Measurements from ENCODE around the gene AXIN2.
"Not testable (repeated sequence)": the region's sequence is repeated elsewhere in the genome, so short reads cannot be mapped to it uniquely, and the experiment has no call there.

The AXIN2 gene

DNA sequence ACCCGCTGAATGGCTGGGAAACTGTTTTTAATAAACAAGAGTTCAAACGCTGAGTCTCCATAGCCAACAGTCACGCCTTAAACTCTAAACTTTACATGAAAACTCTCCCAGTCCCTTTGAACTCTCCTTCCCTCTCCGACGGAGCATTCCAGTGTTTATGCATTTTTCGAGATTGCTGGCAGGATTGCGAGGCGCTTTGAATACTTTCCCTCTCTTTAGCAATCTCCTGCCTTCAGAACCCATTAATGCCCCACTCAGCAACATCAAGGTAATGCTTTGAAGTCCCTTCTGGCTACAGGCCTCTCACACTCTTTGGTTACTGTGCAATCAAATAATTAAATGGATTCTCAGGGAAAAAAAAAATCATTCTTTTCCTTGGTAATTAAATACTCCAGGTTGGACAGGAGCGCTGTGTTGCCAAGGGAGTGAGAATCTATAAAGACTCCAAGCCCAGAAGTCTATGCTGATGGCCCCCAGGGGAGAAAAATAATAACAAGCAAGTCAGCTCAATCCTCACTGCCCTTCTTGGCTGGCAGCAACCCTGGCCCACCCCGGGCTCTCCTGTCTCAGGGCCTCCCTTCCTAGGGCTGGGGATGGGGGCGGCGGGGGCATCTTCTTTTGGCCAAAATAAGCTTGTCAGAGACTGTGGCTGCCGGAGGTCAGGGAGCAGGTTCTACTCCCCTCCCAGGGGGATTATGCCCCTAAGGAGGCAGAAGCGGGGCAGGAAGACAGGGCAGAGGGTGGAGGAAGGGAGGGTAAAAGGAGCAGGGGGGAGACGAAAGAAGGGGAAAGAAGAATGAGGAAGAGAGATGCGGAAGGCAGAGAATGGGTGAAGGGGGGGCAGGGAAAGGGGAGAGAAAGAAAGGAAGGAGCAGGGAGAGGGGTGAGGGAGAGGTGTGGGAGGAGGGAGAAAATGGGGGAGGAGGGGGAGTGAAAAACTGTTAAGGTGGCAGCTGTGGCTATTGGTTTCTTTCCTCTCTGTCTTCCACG is 45.2 kb downstream of the AXIN2 start:
- DNase-seq, result no peak

DNA sequence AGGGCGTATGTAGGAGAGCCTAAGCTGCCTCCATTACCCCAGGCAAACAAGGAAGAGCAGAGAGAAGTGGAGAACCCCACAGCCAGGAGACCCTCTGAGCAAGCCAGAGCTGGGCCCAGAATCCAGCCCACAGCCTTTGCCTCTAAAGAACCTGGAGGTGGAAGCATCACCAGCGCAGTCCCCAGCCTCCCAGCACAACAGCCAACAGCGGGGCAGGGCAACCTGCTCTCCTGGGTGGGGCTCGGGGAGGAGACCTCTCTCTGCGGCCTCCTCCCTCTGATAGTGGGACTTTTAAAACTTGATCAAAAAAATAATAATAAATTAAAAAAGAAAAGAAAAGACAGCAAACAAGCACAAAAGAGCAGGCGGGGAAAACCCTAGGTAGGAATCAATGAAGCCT is 45.9 kb downstream of the AXIN2 start:
- no peak for DNase-seq

DNA sequence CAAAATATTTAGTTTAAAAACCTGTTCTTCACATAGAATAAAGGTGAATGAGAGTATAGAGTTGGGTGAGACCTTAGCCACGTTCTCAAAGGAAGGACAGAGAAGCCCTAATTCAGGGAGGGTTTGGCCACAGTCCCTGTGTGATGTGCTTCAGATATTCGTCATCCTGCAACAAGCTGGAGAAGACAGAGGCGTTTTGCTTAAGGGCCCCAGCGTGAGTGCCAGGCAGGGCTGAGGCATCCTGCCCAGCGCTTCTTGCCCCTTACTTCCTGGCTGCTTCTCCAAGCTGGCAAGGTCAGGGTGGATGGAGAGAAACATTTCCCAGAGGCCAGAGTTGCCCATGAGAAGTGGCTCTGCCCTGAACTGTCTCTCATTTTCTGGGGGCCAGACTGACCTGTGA is 46.9 kb downstream of the AXIN2 start:
- no peak for DNase-seq

DNA sequence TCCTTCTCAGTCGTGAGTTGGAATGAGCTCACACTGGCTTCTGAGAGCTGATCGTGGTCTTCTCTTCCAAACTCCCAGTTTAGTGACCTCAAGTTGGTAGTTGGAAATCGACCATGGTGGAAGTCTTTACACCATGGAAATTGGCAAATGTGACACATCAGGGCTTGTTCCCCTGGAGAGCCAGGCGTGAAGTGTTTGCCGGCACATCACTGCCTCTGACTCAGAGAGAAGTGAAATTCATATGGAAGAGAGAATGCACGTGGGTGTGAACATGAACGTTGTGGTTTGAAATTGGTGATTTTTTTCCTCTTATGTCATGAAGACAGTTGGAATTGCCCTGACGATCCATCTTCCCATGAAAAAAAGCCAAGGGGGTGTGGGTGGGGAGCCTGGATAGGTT is 47.4 kb downstream of the AXIN2 start:
- DNase-seq, result no peak

DNA sequence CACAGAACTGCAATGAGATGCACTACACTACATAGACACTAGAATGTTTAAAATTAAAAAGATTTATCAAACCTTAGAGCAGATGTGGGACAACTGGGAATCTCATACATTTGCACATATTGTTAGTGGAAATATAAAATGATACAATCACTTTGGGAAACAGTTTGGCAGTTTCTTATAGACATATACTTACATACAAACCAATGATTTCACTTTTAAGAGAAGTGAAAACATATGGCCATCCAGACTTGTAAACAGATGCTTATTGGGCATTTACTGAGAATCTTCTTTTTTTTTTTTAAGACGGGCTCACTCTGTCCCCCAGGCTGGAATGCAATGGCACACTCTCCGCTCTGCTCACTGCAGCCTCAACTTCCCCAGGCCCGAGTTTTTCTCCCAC is 50.1 kb downstream of the AXIN2 start:
- no peak for DNase-seq

DNA sequence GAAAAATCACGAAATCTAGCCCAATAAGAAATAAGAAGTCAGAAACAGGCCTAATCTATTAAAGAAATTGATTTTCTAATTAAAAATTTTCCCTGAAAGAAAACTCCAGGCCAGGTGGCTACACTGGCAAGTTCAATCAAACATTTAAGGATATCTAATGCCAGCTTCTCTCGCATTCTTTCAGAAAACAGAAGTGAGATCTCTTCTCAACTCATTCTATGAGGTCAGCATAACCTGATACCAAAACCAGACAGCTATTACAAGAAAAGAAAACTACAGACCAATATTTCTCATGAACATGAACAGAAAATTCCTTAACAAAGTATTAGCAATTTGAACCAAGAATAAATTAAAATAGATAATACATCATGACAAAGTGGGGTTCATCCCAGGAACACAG is 52.4 kb downstream of the AXIN2 start:
- no peak for DNase-seq

DNA sequence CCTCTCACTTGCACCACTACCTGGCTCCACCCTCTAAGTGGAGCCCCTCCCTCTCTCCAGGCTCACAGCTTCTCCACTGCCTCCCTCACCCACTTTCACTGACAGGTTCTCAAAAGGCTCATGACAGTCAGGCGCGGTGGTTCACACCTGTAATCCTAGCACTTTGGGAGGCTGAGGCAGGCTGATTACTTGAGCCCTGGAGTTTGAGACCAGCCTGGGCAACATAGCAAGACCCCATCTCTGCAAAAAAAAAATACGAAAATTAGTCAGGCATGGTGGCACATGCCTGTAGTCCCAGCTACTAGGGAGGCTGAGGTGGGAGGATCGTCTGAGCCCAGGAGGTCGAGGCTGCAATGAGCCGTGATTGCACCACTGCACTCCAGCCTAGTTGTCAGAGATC is 56.8 kb downstream of the AXIN2 start:
- DNase-seq, result not testable (repeated sequence)

DNA sequence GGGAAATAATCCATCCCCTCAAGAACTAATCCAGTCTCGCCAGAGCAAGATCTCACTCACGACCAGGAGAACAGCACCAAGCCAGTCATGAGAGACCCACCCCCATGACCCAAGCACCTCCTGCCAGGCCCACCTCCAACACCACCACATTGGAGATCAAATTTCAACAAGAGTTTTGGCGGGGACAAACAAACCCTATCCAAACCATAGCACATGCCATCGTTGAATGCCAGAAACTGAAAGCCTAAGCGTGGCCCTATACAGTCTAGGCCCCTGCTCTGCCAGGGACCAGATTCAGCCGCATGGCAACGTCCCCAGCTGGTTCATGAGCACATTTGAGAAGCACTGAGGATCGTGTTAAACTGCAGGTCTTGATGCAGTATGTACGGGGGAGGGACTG is 57.3 kb downstream of the AXIN2 start:
- DNase-seq, result no peak

DNA sequence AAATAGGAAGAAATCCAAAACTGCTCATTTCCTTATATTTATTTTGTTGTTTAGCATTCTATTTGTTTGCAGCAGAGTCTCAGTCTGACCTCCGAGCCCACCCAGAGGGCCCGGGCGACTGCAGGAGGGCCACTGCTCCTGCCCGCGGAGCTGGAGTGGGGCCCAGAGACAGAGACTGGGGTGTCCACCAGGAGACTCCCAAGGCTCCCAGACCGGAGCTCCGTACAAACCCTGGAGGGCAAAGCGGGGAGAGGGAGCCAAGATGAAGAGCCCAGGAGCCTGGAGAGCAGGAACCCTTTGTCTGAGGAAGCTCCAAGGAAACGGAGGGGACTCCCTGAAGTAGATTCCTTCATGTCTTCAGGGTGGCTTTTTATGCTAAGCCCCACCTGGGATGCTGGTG is 57.9 kb downstream of the AXIN2 start:
- no peak for DNase-seq

DNA sequence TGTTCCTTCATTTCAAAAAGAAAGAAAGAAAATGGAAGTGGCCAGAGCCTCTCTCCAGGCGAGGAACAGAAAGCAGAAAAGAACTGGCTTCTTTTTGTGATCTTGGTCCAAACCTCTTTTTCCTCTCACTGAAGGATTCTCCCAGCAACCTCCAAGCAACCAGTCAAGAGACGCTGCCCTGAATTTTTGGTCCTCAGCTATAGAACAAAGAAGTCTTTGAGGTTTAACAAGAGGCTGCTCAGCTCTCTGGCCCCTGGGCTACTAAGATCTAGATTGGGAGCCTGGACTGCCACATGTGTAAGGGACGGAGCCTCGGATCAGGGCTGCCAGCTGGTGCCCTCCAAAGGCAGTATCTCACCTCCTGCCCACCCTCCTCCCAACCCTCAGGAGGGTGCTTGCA is 62.6 kb downstream of the AXIN2 start:
- DNase-seq, result no peak

DNA sequence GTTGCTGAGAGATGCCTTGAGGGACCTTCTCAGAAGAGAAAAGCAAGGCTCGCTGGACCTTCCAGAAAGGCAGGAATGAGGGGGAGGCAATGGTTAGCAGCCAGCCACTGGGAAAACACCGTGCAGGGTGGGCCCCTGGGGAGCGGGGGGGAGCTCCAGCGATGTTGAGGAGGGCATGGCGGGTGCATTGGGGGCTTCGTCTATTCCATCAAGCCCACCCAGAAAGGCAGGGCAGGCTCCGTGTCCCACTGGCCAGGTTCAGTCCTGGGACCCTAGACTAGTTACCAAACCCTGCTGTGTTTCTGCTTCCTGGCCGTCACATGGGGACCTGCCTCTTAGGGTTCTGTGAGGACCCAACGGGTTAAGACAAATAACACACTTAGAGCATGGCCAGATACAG is 64.6 kb downstream of the AXIN2 start:
- no peak for DNase-seq

DNA sequence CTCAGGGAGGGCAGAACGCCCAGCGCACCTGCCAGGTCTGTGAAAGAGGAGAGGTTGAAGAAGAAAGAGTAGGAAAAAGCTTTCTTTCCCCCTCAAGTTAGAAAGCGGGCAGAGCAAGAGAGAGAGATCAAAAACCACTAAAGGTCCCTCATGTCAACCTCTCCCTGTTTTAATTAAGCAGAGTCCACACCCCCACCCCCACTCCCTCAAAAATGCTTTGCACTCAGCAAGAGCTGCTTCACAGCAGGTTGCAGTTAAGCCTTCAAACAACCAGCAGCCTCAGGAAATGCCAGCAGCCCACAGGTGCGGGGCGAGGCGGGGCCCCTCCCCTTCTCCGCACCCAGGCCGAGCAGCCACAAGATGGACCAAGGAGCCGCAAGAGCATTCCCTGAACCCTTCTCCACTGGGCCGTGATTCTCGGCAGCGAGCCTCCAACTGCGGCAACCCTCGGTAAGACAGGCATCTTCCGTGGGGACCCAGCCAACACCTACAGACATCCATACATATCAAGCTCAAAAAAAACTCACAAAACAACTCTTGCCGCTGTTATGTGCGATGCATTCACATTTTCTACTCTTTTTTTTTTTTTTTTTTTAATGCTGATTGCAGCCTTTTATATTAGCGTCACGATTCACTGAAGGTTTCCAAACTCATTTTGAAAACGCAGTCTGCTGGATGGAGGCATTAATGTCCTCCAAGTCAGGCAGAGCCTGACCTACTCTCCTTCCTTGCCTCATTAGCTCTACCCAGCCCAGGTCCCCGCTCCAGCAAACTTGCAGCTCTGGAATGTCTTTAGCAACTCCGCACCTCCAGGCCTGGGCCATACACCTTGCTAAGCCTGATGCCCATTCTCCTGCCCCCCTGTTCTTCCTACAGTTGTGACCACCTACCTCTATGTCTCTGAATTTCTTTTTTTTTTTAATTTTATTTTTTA is 66.1 kb downstream of the AXIN2 start:
- DNase-seq, result no peak

DNA sequence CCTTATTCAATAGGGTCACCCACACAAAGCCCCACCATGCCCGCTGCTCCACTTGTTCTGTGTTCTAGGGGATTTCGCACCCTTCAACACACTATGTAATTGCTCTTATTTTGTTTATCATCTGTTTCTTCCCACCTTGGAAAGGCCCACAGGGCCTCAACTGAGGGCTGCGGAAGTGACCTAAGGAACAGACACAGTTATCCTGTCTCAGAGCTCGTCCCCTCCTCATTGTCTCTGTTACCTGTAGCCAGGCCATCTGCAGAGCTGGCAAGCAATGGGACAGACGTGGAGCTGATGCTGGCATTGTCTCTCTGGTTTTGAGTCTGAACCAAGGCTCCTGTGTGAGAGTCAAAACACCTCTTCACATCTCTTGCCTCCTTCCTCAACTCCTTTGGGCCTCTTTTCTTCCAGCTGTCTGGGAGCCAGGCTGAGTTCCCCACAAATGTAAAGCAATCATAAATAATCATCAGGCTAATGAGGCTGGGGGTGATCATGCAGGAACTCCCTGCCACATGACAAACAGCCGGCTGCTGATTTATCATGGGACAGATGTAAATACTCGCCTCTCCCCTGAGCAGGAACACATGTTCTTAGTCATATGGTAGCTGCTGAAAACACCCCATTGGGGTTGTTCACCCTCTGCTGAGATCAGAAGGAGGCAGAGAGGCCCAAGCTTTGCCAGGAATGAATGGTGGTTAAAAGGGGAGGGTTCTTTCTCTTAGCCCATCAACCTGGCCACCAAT is 71.9 kb downstream of the AXIN2 start:
- DNase-seq, result no peak

DNA sequence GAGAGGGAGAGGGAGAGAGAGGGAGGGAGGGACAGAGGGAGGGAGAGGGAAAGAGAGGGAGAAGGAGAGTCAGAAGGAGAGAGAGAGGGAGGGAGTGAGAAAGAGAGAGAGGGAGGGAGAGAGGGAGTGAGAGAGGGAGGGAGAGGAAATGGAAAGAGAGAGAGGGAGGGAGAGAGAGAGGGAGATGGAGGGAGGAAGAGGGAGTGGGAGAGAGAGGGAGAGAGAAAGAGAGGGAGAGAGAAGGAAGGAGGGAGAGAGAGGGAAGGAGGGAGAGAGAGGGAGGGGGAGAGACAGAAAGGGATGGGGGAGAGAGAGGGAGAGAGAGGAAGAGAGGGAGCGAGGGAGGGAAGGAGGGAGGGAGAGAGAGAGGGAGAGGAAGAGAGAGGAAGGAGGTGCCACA is 72.8 kb downstream of the AXIN2 start:
- no peak for DNase-seq

DNA sequence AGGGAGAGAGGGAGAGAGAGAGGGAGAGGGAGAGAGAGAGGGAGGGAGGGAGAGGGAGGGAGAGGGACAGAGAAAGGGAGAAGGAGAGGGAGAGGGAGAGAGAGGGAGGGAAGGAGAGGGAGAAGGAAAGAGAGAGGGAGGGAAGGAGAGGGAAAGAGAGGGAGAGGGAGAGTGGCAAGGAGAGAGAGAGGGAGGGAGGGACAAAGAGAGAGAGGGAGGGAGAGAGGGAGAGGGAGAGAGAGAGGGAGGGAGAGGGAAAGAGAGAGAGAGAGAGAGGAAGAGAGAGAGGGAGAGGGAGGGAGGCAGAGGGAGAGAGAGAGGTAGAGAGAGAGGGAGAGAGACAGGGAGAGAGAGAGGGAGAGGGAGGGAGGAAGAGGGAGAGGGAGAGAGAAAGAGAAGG is 73.5 kb downstream of the AXIN2 start:
- no peak for DNase-seq

DNA sequence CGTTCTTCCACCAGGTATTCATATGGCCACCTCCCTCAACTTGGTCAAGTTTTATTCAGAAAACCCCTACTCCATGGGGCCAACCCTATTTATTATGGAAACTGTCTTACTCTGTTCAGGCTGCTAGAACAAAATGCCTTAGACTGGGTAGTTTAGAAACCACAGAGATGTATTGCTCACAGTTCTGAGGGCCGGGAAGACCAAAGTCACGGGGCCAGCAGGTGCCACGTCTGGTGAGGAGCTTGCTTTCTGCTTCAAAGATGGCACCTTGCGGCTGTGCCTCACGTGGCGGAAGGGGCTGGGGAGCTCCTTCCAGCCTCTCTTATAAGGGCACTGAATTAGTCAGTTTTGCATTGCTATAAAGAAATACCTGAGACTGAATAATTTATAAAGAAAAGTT is 74.3 kb downstream of the AXIN2 start:
- DNase-seq, result no peak

DNA sequence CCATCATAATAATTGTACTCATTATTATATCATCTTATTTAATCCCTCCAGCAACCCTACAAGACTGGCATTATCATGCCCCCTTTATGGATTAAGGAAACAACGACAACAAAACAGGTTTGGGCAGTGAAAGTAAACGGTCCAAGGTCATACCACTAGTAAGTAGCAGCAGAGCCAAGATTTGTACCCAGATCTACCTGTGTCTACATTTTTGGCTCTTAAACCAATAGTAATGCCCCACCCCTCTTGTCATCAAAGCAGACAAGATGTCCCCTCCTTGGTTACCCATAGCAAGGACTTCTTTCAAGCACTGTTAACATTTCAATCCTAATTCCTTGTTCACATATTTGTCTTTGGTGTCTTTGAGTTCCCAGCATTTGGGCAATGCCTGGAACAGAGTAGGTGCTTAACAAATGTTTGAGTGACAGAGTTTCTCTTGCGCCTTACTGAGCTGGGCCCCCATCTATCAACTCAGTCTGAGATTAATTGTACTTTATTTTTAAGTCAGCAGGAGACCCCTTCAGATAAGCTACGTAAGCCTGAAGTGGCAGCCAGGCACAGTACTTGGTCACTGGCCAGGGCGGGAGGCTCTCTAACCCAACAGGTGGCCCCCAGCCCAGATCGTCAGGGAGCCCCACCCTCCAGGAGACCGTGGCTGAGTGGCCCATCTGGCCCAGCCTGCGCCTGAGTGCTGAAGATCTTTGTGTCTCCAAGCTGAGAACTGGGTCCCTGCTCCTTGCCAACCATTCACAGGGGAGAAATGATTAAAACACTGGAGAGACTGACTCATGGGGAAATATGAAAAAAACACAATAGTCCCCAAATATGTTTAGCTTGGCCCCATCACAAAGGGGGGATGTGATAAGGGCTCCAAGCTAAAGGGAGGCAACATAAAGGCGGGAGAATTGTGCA is 75.8 kb downstream of the AXIN2 start:
- DNase-seq, result no peak

DNA sequence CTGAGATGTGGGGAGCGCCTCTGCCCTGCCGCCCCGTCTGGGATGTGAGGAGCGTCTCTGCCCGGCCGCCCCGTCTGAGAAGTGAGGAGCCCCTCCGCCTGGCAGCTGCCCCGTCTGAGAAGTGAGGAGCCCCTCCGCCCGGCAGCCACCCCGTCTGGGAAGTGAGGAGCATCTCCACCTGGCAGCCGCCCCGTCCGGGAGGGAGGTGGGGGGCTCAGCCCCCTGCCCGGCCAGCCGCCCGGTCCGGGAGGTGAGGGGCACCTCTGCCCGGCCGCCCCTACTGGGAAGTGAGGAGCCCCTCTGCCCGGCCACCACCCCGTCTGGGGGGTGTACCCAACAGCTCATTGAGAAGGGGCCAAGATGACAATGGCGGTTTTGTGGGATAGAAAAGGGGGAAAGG is 77.0 kb downstream of the AXIN2 start:
- not testable (repeated sequence) for DNase-seq

DNA sequence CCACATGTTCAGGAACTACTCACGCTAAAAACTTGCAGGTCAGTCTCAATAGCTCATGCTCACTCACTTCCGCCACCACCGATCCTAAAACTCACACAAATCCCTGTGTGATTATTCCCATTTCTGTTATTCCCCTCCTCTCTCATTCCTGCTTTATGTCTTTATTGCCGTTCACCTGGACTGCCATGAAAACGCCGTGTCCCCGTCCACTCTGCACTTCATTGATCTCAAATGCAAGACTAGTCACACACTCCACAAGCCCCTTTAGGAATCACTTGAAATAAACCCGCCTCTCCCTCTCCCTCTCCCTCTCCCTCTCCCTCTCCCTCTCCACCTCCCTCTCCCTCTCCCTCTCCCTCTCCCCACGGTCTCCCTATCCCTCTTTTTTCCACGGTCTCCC is 78.0 kb downstream of the AXIN2 start:
- no peak for DNase-seq

DNA sequence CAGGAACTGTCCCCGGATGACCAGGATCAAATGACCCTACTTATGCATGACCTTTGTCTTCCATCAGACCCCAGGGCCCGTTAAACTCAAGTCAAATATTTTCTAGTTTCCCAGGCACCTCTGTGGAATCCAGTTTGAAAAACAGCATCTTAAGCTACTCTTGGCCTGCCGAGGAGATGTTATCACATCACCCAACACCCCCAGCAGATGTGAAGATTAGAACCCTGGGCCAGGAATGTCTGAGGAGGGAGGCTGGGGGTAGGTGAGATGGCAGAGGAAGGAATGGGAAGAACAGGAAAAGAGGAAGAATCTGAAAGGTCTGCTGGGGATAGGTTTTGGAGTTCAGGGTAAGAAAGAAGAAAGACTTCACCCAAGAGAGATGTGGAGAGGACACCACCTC is 79.2 kb downstream of the AXIN2 start:
- no peak for DNase-seq

DNA sequence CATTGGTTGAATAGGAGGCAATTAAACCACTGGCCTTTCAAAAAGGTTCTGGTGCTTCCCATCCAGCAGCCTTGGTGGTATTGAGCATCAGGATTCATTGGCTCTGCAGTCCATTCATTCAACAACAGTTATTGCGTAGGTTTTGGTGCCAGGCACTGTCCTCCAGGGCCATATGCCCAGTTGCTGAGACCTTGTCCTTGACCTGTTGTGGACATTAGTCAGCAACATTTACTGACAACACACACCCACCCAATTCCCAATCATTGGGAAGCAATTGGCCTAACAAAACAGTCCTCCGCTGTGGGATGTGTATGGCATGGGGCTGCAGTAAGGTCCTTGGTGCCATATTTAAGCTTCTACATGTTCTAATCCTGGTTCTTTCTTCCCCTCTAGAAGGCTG is 82.2 kb downstream of the AXIN2 start:
- no peak for DNase-seq
